NCI-H510A (cell line): ENCODE results near the gene NDUFA7.
"Not testable (repeated sequence)": the region's sequence is repeated elsewhere in the genome, so short reads cannot be mapped to it uniquely, and the experiment has no call there.

ENCODE experiments used
- DNase-seq: peaks from one replicate; lab custom pipeline; 2025; lab: John Stamatoyannopoulos, UW

Gene NDUFA7

DNA sequence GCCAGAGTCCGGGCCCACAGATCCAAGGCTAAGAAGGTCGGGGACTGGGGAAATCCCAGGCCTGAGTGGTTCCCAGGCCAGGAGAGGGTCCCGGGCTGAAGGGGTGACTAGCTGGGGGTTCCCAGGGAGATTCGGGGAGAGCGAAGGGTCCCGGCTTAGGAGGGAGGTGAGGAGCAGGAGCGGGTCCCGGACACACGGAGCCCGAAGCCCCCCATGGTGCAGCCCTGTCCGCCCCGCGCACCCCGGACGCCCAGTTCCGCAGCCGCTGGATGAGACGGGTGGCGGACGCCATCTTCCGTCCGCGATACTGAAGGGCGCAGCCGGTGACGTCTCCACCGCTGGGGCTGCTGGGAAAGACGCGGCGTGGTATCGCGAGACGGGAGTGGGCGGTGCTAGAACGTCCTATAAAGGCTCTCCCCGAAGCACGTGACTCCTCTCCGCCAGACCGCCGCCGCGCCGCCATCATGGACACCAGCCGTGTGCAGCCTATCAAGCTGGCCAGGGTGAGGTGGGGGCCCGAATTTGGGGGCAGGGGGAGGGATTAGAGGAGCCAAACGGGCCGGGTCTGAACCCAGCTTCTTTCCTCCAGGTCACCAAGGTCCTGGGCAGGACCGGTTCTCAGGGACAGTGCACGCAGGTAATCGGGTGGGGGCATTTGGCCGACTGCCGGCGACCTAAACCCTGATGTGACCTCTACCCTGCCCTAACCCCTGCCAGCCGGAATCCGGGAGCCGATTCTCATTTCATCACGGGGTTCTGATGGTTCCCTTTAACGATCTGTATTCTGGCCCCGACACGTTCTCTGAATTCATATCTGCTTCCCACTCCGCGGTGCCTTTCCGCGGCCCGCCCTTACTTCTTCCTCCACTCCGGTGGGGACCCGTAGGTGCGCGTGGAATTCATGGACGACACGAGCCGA, at the start of gene NDUFA7, which contains the start of gene RPS28:
Gene NDUFA7 (minus strand): TSS at position 309 of the 919 bp plus-strand sequence. CDS start 17 bp downstream, at position 292.
Gene RPS28 (plus strand): TSS at position 430 of the 919 bp plus-strand sequence. CDS start 35 bp downstream, at position 465.
- DNase-seq: peak; percentile 84

DNA sequence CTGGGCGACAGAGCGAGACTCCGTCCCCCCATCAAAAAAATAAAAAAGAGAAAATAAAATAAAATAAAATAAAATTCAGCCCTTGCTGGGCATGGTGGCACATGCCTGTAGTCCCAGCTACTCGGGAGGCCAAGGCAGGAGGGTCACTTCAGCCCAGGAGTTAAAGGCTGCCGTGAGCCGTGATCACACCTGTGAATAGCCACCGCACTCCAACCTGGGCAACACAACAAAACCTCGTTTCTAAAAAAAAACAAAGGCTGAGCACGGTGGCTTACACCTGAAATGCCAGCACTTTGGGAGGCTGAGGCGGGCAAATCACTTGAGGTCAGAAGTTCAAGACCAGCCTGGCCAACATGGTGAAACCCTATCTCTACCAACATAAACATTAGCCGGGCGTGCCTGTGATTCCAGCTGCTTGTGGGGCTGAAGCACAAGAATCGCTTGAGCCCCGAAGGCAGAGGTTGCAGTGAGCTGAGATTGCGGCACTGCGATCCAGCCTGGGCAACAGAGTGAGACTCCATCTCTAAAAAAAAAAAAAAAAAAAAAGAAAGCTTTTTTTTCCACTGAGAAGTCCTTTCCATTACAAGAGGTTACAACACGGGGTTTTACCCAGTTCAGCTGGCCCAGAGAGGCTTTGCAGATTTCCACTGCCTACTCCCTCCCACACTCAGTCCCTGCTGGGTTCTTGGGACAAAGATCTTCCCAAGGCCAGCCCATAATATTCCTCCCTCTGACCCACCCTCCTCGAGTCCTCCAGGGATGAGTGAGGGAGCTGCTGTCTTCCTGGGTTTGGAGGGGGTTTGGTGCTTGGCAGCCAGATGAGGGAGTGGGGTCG, 49.2 kb upstream of the NDUFA7 start:
- no peak for DNase-seq

DNA sequence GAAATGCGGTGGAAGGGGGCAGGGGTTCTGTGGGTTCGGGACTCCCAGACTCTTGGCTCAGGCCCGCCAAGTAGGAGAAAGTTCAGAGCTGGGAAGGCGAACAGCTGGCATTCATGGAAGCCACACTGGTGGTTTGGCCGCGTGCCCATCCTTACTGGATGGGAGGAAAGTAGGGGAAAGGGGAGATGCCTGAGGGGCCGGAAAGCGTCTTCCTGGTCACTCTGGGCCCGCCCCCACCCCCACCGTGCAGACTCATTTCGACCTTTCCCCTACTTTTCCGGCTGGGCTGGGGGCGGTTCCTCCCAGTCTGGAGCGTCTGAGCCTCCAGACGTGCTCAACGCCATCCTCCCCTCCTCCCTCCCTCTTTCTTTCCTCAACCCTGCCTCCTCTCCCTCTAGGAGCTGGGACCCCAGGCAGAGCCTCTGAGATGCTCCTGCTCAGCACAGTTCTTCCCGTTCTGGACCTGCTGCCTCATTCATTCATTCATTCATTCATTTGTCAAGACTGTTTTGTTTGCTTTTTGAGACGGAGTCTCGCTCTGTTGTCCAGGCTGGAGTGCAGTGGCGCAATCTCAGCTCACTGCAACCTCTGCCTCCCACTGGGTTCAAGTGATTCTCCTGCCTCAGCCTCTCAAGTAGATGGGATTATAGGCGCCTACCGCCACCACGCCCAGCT, 46.3 kb upstream of the NDUFA7 start:
- DNase-seq: no peak

DNA sequence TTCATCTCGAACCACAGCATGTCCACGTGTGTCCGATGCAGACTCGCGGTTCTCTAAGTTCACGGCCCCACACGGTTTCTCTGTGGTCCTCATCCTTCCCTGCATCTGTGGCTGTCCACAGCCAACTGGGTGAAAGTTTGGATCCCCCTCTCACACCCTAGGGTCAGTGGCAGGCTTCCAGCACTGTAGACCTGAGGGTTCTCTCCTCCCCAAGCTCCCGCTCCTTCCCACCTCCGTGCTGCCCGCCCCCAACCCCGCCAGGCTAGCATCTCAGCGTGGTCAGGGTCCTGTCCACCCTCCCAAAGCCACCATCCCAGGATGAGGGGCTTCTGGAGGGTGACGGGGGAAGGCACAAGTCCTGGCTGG, 45.8 kb upstream of the NDUFA7 start:
- no peak for DNase-seq

DNA sequence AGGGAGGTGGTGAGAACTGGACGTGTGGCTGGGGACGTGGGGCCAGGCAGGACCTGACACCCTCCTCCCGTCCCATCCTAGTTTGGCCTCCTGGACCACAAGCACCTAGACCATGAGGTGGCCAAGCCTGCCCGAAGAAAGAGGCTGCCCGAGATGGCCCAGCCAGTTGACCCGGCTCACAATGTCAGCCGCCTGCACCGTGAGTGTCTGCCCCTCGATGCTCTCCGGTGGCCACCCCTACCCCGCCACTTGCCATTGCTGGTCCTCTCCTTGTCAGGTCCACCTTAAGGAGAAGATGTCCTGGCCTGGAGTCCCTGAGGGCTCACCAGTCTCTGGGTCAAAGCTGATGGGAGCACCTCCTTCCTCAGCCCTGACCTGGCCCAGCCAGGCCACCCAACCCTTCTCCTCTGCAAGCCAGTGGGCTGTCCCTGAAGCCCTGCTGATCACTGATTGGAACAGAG, 45.0 kb upstream of the NDUFA7 start:
- DNase-seq: no peak

DNA sequence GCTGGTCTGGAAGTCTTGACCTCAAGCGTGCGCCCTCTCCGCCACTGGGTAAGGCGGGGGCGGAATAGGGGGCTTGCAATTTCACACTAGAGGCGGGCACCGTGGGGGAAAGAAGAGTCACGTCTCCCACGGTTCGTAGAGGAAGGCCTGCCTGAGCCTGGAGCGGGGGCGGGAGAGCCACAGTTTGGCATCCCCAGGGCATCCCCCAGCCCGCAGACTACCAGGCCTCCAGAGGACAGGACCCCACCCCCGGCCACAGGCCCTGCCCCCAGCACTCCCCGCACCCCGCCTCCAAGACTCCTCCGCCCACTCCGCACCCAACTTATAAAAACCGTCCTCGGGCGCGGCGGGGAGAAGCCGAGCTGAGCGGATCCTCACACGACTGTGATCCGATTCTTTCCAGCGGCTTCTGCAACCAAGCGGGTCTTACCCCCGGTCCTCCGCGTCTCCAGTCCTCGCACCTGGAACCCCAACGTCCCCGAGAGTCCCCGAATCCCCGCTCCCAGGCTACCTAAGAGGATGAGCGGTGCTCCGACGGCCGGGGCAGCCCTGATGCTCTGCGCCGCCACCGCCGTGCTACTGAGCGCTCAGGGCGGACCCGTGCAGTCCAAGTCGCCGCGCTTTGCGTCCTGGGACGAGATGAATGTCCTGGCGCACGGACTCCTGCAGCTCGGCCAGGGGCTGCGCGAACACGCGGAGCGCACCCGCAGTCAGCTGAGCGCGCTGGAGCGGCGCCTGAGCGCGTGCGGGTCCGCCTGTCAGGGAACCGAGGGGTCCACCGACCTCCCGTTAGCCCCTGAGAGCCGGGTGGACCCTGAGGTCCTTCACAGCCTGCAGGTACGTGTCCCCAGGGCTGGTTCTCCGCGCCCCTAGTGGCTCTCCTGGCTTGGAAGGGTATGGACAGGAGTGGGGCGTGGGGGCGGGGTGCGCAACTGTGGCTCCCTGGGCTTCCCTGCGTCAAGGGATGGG, 42.9 kb upstream of the NDUFA7 start, which contains the start of gene ANGPTL4:
Gene ANGPTL4 (plus strand): TSS at position 353 of the 969 bp plus-strand sequence. CDS start 167 bp downstream, at position 520.
- no peak for DNase-seq

DNA sequence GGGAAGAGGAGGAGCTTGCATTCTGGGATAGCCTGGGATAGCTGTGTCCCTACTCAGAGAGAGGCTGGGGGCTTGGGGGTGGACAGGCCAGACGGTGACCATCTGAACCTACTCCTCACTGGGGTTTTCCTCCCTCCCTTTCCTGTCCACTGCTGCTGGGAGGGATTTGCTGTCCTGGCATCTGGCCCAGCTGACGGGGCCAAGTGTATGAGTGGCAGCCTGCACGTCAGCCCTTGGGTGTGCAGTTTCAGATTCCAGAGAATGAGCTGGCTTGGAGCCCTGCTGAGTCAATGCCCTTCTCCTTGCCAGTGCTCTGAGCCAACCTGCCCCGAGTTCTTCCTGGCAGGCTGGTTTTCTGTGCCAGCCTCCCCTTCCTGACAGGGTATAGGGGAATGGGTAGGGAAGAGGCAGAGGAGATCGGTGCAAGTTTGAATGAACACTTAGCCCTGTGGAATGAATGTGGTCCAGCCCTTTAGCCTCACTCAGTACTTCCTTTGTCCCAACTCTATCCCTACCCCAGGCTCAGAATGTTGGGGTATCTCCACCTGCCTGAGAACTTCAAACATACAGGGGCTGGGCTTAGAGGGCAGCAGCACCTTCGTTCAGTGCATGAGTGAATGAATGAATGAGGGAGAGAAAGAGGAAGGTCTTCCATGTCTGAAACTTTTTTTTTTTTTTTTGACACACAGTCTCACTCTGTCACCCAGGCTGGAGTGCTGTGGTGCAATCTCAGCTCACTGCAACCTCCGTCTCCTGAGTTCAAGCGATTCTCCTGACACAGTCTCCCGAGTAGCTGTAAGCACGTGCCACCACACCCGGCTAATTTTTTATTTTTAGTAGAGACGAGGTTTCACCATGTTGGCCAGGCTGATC, 41.0 kb upstream of the NDUFA7 start:
- peak; percentile 68 for DNase-seq

DNA sequence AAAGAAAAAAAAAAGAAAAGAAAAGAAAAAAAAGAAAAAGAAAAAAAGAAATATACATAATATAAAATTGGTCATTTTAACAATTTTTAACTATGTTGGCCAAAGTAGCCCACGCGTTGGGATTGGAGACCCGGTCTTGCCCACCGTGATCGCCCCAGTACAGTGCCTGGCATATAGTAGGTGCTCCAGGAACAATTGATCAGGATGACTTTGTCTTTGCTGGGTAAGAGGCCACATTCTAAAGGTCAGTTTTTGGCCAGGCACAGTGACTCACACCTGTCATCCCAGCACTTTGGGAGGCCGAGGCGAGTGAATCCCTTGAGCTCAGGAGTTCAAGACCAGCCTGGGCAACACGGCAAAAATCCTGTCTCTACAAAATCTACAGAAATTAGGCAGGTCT, 39.0 kb upstream of the NDUFA7 start:
- no peak for DNase-seq

DNA sequence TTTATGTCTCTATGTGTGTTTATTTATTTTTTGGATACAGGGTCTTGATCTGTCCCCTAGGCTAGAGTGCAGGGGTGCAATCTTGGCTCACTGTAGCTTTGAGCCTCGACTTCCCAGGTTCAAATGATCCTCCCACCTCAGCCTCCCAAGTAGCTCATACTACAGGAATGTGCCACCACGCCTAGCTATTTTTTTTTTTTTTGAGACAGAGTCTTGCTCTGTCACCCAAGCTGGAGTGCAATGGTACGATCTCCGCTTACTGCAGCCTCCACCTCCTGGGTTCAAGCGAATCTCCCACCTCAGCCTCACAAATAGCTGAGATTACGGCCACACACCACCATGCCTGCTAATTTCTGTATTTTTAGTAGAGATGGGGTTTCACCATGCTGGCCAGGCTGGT, 37.8 kb upstream of the NDUFA7 start:
- DNase-seq: no peak

DNA sequence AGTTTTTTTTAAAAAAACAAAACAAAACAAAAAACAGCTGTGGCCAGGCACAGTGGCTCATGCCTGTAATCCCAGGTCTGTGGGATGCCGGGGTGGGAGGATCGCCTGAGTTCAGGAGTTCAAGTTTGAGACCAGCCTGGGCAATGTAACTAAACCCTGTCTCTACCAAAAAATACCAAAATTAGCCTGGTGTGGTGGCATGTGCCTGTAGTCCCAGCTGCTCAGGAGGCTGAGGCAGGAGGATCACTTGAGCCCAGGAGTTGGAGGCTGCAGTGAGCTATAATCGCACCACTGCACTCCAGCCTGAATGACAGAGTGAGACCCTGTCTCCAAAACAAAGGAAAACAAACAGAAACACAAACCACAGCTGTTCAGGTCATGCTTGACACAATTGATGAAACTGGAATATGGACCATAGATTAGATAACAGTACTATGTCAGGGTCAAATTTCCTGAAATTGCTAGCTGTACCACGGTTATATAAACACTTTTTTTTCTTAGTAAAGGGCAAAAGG, 35.9 kb upstream of the NDUFA7 start:
- no peak for DNase-seq

DNA sequence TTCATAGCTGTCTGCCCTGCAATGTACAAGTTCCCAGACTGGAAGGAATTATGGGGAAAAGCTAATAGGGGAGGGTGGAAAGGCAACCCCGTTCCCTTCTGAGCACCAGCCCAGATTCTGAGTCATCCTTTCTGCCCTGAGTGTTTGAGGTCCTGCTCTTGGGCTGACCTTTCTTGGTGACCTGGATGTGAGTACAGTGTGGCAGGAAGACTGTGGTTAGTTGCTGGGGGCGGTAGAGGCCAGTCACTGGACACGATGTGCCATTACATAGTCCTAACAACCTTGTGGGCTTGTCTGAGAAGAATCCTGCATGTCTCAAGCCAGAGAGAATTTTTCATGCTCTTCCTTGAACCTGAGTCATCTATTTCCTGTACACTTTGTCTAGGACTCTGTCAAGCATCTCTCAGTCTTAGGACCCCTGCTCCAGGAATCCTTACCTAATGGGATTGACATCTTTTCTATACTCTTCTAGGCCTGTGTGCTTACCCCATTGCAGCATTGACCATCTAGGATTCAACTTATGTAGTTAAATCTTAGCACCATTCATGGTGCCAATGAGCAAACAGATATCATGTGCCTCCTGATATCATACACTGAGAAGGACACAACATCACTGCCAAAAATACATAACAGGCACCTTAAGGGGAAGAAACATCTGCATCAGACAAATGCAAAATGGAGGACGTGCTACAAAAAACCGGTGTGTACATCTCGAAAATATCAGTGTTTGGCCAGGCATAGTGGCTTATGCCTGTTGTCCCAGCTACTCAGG, 34.6 kb upstream of the NDUFA7 start:
- DNase-seq: no peak

DNA sequence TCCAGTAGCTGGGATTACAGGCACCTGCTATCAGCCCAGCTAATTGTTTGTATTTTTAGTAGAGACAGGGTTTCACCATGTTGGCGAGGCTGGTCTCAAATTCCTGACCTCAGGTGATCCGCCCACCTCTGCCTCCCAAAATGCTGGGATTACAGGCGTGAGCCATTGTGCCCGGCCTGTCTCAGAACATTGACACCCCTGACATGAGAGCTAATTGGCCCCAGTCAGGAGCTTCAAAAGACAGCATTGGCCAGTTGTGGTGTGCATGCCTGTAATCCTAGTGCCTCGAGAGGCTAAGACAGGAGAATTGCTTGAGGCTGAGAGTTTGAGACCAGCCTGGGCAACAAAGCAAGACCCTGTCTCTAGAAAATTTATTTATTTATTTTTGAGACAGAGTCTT, 31.7 kb upstream of the NDUFA7 start:
- DNase-seq: not testable (repeated sequence)

DNA sequence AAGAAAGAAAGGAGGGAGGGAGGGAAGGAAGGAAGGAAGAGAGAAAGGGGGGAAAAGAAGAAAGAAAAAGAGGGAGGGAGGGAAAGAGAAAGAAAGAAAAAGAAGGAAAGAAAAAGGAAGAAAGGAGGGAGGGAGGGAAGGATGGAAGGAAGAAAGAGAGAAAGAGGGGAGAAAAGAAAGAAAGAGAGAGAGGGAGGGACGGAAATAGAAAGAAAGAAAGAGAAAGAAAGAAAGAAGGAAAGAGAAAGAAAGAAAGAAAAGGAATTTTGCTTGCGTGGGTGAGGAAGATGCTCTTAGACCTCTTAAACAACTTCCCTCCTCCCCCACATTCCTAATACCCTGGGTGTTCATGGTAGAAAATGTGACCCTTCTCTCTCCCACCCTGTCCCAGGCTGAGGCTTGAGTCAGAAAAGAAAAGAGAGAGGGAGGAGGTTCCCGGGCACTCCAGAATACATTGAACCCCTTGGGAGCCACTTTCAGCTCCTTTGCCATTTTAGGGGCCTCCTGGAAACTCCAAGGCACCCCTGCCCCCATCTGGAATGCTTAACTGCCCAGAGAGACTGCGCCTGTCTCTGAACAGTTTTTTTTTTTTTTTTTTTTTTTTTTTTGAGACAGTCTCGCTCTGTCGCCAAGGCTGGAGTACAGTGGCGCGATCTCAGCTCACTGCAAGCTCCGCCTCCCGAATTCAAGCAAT, 31.1 kb upstream of the NDUFA7 start:
- DNase-seq: no peak

DNA sequence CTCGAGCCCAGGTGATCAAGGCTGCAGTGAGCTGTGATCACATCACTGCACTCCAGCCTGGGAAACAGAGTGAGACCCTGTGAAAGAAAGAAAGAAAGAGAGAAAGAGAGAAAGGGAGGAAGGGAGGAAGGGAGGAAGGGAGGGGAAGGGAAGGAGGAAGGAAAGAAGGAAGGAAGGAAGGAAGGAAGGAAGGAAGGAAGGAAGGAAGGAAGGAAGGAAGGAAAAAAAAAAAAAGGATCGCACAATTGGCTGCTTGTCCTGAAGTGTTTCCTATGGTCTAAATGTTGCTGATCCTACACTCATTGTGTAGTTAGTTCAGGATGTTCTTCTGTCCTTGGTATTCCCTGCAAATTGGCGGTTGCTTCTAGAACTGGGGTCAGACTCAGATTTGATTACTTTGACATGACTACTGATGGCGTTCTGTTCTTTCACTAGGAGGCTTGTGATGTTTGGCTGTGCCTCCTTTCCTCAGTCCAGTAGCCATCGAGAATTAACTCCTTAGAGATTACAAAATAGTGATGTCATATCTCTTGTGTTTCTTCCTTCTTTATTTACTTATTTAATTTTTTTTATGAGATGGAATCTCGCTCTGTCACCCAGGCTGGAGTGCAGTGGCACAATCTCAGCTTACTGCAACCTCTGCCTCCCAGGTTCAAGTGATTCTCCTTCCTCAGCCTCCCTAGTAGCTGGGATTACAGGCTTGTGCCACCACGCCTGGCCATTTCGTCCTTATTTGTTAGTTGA, 28.6 kb upstream of the NDUFA7 start:
- not testable (repeated sequence) for DNase-seq

DNA sequence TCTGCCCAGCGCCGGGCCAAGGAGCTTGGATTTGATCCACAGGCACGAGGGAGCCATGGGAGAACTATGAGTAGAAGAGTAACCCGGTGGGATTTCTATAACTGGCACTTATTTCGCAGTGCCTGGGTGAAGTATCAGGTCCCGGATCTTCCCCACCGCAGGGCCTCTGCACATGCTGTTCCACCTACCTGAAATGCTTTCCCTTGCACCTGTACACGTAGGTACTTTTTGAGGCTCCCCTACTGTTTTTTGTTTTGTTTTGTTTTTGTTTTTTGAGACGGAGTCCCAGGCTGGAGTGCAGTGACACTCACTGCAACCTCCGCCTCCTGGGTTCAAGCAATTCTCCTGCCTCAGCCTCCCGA, 22.3 kb upstream of the NDUFA7 start:
- DNase-seq: no peak

DNA sequence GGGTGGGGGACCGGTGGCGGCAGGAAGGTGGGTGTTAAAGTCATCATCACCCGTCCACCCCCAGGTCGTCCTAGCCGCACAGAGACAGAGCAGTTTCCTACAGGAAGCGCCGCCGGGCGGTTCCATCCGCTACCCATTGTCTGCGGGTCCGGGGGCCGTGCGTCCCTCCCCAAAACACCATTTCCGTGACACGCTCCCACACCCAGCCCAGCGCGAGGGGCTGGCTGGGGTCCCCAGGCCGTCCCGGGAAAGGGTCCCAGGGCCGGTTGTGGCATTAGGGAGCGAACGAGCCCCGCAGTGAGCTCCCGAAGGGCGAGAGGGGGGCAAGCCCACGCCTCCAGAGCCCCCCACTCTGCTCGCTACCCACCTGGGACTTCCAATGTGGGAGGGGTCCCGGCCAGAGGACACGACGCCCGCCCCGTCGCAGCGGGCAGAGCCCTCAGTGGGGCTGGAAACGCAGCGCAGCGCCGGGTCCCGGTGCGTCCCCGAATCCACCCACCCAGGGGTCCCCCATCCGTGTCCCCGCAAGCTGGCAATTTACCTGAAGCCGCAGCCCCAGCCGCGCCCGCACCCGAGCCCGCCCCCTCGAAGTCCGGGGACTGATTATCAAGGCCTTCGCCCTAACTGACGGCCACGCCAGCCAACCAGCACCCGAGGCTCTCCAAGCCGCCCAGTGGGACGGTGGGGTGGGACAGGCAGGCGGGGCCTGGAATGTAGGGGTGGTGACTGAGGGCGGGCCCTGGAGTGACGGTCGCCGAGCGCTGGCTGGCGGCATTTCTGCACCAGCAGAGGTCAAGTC, 21.7 kb upstream of the NDUFA7 start, which contains the start of gene KANK3:
Gene KANK3 (minus strand): TSS at position 579 of the 799 bp plus-strand sequence. CDS start 5,434 bp downstream, outside the sequence.
- DNase-seq: peak; percentile 94

DNA sequence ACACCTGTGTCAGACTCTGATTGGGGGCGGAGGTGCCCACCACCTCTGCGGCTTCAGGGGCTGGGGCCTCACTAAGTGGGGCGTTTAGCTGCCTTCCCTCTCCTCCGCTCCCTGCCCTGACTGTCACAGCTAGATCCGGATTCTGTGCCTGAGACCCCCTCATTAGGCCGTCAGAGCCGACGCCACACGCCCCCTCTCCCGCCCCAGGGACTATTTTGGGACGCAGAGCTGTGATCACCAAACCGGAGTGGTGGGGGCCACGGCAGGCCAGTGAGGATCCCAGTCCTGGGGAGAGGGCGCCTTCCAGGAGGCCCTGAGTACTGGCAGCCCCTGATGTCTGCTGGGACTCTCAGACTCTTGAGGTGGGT, 21.1 kb upstream of the NDUFA7 start:
- no peak for DNase-seq
